HL-60/S4 (cell line): ENCODE measurements around the gene SPSB4.

Experiments
- in situ Hi-C: fragments of 300-500 bp; cut with MboI; formaldehyde crosslinking; loops from 2 replicates; pipeline ENCODE4 v1.14.3; 2022; ENCODE audit warnings: low sequenced_read_pairs

Gene SPSB4

DNA sequence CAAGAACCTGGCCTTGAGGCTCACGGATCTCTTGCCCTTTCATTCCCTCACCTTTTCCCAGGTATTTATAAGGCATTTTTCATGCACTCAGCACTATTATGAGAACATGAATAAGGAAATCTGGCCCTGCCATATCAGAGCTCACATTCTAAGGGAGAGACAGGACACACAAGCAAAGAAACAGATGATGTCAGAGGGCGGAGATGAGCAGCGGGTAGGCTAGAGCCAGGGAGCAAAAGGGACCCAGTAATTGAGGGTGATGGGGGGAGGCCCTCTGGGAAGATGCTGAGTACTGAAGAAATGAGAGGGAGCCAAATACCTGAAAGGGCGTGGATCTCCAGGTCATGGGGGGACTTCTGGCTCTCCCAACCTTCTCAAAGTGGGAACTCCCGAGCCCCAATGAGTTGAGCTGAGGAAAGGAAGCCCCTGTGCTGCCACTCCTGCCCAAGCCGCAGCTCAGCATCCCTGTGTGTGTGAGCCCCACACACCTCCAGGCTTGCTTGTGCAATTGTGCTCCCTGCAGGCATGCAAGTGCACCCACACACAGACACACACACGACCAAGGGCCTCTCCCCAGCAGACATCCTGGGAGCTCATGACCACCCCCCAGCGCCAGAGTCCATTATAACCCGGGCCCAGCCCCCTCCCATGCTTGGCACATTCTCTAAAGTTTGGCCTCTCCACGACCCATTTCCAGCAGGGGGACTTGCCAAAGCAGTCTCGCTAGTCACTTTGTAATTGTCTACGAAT lies 99.1 kb downstream of the SPSB4 start:
- in situ Hi-C loops: no loop called here

DNA sequence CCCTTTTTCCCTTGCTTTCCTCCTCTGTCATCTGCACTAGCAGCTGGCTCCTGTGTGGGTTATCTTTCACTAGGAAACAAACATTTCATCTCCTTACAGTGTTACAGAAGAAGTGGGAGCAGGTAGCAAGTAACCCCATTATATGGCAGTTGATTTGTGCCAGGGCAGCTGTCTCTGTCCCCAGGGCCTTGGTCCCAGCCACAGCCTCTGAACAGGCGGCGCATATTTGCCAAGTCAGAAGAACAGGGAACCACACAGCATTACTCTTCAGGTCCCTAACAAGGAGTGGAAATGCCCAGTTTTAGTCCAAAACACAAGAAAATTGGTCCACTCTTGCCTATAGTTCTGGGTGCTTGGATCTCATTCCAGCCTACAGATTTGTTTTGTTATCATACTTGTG lies 99.8 kb downstream of the SPSB4 start:
- in situ Hi-C loops: no loop called here

DNA sequence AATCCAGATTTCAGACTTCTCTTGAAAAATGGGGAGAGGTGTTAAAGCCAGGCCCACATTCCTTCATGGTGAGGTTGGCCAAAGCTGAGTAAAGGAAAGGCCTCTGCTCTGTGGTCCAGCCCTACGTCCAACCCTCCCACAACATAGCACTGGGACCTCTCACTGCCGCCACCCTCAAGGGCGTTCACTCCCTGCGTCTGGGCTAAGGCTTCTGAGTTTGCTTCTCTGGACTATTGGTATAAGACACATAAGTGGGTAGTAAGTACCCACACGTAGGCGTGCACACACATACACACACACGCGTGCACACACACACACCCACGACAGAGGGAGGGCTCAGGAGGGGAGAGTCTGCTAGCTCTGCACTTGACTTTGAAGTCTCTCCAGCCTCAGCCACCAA lies 100.3 kb downstream of the SPSB4 start:
- in situ Hi-C loops: no loop called here

DNA sequence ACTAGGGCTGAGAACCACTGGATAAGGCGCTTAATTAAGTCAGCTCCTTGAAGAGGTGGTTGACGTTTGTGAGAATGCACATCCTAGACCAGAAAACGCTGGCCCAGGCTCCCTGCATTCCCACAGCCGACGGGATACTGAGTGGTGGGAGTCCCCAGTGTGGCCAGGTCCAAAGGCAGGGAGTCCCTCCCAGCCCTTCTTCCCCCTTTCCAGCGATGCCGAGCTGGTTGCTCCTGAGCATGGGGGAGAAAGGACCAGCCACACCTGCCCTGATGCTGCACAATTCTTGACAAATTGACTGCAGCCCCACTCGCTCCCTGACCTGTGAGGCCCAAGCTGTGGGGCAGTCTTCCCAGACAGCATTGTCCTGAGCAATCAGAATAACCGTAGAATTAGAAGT lies 101.0 kb downstream of the SPSB4 start:
- in situ Hi-C loops: no loop called here

DNA sequence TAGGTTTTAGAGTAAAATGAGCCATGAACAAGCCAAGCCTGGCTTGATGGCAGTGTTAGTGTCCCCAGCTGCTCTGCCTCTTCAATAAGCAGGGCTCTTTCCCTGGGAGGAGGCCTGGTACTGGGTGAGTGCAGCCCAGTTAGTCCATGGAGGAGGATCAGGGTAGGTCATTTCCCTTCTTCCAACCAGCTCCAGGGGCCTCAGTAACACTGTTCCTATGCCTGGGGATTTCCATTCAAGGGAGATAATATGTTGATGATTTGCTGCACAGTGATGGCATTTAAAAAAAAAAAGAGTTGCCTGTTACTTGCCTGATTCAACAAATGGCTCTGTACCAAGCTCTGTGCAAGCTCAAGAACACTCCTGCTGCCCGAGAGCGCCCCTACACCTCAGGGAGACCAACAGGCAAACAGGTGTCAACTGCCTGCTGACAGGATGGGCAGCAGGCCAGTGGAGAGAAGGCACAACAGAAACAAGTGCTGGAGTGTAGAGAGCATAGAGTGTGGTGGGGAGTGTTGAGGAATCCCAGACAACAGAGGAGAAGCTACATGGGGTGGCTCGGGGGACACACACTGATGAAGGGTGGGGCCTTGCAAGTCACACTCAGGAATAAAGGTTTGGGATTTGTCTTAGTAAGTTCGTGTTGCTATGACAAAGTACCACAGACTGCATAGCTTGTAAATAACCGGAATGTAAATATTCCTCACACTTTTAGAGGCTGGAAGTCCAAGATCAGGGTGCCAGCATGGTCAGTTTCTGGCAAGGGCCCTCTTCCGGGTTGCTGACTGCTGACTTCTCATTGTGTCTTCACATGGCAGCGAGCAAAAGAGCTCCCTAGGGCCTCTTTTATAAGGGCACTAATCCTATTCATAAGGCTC lies 101.9 kb downstream of the SPSB4 start:
- in situ Hi-C loops: no loop called here

DNA sequence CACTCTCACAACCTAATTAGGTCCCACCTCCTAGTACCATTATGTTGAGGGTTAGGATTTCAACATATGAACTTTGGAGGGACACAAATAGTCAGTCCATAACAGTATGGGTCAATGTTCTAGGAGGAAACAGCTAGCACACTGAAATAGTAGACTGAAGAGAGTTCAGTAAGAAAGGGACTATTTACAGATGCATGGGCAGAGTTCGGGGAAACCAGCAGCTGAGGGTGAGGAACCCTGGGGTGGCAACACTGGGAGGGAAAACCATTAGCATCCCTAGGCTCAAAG lies 102.5 kb downstream of the SPSB4 start:
- in situ Hi-C loops: no loop called here

DNA sequence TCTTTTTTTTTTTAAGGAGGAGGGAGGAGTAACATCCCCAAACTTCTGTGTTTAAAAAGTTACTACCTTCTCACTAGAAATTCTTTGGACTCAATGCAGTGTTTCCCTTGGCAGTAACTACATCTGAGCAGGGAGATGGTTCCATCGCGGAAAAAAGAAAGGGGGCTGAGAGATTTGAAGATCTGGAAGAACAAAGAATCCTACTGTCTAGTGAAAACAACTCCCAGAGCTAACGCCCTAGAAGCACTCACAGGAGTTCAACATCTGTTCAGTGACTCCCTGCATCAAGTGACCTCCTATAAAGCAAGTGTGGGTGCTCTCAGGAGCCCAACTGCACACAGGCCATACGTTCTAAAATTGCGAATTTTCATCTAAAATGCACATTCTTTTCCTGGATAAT lies 113.7 kb downstream of the SPSB4 start:
- in situ Hi-C loops: no loop called here

DNA sequence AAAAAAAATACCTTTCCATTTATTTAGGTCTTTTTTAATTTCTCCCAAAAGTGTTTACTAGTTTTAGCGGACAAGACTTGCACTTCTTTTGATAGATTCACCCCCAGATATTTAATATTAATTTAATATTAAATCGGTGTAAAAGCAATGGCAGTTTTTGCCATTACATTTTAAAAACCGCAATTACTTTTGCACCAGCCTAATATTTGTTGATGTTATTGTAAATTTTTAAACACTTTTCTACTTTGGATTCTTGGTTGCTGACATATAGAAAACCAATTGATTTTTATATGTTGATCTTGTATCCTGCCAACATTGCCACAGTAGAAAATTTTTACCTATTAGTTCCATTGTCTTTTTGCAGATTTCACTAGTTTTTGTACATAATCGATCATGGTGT lies 116.5 kb downstream of the SPSB4 start:
- in situ Hi-C loops: no loop called here

DNA sequence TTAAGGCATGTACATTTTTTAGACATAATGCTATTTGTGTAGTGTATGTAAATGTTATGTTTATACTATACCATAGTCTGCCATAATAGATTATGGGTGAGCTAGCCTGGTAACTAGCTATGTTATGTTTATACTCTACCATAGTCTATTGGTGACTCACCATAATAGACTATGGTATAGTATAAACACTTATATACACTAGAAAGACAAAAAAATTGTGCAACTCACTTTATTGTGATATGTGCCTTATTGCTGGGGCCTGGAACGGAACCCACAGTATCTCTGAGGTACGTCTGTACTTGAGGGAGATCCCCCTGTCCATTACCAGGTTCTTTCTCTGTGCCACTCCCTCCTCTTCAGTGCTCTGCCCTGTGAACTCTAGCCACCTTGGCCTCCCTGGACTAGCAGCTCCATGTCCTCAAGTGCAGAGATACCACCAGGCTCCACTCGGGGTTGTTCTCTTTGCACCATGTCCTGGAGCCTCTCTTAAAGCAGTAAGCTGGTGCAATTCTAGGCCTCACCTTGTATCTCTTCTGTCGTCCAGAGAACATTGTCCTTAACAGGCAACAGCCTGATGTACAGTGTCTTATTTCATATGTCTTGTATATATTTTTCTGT lies 119.6 kb downstream of the SPSB4 start:
- in situ Hi-C loops: no loop called here

DNA sequence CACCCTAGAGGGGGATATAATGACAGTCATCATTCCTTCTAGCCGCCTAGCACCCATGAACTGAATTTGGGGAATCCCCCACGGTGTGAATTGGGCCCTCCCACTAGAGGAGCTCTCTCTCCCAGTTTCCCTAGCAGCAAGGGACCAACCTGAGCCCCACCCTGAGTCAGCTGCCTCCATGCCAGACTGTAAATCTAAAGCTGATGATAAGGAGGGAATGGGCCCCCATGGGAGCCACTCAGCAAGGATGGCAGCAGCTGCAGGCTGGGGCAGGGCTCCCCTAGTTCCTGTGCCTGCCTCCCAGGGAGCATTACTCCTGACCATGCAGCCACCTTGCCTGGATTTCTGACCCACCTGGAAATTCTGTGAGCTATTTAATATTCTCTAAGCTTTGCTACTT lies 123.5 kb downstream of the SPSB4 start:
- in situ Hi-C loops: no loop called here

DNA sequence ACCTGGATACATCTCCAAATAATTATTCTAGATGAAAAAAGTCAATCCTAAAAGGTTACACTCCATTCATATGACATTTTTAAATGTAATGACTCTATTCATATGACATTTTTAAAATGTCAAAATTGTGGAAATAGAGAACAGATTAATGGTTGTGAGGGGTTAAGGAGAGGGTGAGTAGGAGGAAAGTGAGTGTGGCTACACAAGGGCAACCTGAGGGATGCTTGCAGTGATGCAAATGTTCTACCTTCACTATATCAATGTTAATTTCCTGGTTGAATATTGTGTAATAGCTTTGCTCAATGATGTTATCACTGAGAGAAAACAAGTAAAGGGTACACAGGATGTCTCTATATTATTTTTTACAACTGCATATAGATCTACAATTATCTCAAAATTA lies 125.6 kb downstream of the SPSB4 start:
- in situ Hi-C loops: no loop called here

DNA sequence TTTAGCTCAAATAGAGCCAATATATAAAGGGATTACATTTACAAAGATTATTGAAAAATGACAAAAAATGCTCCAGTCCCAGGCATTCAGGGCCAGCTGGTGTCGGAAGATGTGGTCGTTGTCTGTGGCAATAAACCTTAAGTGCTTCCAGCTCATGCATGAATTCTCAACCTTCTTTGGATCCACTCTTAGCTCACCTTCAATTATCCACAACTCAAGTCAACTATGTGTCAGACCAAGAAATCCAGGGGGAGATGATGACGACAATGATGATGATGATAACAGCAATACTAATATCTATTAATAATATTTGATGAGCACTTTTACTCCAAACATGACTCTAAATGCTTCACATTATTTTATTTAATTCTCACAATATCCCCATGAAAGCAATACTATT lies 126.9 kb downstream of the SPSB4 start:
- in situ Hi-C loops: no loop called here

DNA sequence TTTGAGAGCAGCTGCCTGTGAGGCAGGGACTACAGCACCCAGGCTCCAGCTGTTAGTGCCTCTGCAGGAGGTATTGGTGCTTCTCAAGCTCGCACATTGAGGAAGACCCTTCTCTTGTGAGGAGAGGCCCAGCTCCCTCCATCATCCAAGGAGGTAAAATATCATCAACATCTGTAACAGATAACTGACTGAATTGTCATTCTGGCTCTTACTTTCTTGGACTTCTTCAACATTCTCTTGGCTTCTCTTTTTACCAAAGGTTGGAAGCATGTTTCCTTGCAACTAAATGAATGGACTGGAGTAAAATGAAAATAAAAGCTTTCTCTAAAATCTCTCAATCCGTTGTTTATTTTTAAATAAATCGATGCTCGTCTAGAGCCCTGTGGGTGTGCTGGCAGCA lies 127.4 kb downstream of the SPSB4 start:
- in situ Hi-C loops: no loop called here

DNA sequence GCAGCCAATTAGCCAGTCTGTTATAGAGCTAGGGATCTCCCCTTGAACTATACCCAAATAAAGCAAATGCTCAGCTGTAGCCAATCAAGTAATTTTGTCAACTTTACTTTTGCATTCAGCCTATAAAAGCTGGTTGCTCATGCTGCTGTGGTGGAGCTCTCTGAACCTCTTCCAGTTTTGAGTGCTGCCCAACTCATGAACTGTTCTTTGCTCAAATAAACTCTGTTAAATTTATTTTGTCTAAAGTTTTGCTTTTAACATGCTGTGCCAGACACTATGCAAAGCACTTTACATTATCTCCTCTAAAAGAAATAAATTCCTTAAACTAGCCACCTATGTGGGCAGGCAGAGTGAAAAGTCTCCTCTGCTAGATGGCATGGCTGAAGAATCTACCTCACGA lies 128.8 kb downstream of the SPSB4 start:
- in situ Hi-C loops: no loop called here

DNA sequence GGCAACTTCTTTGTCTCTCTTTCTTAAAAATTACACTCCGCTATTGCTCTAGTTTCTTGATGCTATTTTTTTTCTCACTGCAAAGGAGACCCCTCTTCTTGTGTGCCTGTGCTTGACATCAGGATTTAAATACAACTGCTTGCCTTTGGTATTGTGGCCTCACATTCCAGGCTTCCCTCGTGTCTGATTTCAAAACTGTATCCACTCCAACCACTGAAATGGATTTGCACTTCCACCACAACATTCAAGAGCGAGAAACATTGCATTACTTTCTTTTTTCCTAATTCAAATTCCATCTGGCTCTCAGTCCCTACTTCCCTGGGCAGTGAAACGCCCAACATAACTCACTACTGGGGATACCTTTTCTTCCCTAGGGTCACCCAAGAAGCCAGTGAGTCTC lies 130.0 kb downstream of the SPSB4 start:
- in situ Hi-C loops: no loop called here

DNA sequence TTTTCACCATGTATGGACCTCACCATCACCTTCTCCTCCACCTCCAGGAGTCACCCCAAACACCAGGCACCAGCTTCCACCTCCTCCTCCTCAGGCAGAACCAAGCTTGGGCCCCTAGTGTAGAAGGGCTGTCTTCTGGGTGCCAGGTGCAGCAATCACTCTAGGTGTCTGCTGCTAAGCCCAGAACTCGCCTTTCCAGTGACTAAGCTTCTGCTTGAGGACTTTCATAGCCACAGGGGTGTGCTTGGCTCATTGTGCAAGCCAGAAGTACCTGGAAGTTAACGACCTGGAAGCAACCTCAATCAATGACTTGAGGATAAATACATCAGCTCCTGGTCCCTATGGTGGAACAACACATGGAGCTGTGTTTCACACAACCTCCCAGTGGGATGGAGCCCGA lies 130.7 kb downstream of the SPSB4 start:
- in situ Hi-C loops: no loop called here

DNA sequence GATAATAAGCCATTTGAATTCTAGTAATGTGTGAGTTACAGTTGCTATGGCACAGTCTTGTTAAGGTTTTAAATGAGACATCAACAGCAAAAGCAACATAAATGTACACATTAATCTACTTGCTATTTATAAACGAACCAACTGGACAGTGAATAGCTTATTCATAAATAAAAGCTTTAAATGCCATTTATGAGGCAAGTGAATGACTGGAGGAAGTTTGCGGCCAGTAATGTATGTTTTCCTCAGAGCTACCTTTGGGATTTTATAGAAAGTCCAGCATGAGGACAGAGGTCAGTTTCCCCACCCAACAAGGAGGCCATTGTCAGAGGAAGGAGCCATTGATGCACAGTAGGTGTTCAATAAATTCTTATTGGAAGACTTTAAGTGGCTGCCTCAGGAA lies 132.5 kb downstream of the SPSB4 start:
- in situ Hi-C loops: no loop called here

DNA sequence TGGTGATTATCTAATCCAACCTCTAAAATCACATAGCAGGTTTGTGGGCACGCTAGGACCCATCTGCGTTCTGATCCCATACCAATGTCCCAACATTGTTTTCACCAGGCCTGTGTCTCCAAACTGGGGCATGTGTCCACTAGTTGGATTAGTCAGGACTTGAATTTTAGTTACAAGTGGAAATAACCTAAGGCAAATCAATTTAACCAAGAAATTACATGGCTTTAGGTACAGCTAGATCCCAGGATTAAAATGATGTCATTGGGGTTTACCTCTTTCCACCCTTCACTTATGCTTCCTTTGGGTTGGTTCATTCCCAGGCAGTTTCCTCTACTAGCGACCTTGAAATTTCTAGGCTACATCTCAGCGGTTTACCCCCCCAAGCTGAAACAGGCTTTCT lies 133.3 kb downstream of the SPSB4 start:
- in situ Hi-C loops: no loop called here

DNA sequence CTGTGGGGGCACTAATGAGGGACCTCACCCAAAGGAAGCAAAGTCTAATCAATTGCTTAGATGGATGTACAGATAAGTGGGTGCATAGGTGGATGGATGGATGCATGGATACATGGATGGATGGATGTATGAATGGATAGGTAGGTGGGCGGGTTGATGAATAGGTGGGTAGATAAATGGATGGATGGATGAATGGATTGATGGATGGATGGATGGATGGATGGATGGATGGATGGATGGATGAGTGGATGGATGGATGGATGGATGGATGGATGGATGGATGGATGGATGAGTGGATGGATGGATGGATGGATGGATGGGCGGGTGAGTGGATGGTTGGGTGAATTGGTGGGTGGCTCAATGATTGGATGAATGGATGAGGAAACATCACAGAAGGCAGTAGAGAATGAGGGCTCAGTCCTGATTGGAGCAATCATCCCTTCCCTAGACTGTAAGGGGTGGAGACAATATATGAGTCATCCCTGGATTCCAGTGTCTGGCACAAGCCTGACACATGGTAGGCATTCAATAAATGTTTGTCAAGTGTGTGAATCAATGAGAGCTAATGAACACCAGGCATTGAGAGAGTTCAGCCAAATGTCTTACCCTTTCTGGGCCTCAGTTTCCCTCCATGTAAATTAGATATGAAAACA lies 140.1 kb downstream of the SPSB4 start:
- in situ Hi-C loops: loop anchor here (10.0 kb wide), 1 partner anchor 186 kb away; no protein-coding TSS in a partner anchor

DNA sequence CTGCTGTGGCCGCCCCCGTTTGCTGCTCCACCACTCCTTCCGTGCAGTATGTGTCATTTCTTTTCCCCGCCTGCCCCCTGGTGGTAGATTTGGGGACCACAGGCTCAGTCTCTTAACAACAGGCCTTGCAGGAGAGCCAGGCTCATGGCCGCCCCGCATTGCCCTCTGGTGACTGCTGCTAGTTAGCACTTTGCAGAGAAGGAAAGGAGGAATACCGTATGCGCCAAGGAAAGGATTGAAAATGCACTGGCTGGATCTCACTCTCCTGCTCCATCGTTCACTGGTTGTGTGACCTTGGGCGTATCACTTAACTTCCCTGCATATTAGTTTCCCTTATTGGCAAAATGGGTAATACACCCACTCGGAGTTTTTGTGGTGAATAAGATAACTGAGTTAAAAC lies 141.2 kb downstream of the SPSB4 start:
- in situ Hi-C loops: loop anchor here (10.0 kb wide), 1 partner anchor 188 kb away; no protein-coding TSS in a partner anchor

DNA sequence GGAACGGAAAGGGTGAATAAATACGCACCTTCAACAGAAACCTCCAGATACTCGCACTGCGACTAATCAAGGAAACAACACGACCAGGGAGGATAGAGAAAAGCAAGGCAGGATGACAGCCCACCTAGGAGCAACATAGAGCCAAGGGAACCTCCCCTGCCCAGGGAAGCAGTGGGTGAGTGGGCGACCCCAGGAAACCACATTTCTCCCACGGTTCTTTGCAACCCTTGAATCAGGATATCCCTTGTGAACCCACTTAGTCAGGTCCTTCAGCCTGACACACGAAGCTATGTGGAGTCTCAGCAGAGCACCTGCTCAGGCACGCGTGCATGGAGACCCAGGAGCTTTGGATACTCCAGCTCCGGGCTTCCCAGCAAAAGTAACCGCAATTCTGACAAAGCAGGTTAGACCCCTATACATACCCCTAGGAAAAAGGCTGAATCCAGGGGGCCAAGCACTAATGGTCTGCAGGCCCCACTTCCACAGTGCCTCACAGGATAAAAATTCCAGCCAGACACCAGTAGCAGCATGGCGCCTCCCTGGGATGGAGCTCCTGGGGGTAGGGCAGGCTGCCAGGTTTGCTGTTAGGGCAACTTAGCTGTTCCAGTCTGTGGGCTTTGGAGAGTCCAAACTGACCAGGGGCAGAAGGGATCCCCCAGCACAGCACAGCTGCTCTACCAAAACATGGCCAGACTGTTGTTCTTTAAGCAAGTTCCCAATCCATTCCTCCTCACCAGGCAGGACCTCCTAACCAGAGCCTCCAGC lies 142.1 kb downstream of the SPSB4 start:
- in situ Hi-C loops: loop anchor here (10.0 kb wide), 1 partner anchor 188 kb away; no protein-coding TSS in a partner anchor
